CD4-positive, alpha-beta T cell treated with Interleukin-6 at 100 ng/mL for 8 hours (primary cell): ENCODE measurements around the gene NXNL1.

Experiments used
- DNase-seq: peaks from one replicate; pipeline ENCODE4 v3.0.0-alpha.2; 2020; ENCODE audit warnings: mixed read lengths, low spot score

Gene NXNL1

DNA sequence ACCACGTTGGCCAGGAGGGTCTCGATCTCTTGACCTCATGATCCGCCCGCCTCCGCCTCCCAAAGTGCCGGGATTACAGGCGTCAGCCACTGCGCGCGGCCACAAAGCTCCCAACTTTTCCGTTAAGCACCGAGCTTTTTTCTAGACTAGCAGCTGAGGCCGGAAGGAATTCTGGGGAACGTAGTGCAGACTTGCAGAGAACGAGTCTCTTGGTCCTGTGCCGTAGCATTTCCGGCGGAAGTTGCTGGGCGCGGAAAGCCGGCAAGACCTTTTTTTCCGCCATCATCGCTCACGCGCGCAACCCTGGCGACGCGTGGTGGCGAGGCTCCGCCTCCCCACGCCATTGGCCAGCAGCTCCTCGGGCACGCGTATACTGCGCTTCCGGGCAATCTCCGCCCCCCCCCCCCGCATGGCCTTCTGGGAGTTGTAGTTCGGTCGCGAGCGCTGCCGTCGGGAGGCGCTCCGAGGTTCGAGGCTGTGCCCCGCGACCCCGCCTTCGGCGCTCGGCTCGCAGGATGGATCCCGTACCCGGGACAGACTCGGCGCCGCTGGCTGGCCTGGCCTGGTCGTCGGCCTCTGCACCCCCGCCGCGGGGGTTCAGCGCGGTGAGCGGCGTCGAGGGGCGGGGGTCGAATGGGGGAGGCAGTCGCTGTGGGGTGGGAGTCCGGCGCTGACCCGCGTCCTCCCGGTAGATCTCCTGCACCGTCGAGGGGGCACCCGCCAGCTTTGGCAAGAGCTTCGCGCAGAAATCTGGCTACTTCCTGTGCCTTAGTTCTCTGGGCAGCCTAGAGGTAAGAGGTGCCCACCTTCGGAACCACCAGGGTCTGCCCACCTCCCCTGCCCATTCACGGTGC lies 40.9 kb downstream of the NXNL1 start, which contains the start of gene MVB12A:
Gene MVB12A, plus strand, starts transcription at position 427 of the 854 bp plus-strand sequence. Its CDS starts 89 bp downstream, at position 516.
- peak; percentile 98 for DNase-seq

DNA sequence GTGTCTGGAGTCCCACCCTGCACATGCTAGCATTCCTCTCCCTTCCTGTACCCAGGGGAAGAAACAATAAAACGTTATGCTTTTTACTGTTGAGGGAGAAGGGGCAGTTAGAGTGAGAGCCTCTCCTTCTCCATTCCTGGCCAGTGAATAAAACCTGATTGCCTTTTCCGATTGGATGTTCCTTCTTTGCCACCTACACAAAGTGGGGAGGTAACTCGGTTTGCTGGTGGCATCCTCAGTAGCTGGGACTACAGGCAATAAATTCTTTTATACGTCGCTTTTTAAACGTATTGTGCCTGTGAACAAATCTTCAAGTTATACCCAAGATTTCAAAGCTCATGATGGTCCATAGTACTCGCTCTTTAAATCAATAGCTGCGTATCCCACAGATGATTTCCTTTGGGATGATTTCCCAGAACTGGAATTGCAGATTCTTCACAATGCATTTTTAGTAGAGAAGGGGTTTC lies 41.5 kb downstream of the NXNL1 start:
- DNase-seq: no peak

DNA sequence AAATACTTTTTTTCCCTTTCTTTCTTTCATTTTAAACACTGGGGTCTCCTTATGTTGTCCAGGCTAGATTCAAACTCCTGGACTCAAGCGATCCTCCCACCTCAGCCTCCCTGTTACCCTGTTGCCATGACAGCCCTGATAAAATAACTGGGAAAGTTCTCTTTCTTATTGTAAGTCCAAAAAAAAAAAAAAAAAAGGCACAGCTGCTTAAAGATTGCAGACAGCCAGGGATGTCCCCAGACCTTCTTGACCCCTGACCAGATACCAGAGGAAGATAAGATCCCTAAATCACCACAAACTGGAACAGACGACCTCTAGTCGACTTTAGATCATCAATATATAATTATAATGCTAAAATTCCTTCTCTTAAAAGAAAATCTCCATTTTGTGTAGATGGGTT lies 42.0 kb downstream of the NXNL1 start:
- DNase-seq: no peak

DNA sequence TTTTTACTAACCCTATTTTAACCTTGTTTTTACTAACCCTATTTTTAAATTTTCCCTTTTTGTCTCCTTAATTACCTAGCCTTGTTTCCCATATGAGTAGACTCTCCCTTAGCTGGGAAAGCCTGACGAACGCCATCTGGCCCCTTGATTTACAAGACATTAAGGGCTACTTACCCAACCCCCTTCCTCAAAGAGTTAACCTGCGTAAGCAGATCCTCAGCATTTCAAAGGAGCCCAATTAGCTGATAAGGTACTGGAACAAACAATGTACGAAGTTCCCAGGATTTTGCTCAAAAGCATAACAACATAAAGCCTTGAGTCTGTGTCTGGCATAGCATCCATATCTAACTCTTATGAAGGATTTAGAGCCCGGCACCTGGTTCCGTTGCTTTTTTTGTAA lies 45.6 kb downstream of the NXNL1 start:
- no peak for DNase-seq

DNA sequence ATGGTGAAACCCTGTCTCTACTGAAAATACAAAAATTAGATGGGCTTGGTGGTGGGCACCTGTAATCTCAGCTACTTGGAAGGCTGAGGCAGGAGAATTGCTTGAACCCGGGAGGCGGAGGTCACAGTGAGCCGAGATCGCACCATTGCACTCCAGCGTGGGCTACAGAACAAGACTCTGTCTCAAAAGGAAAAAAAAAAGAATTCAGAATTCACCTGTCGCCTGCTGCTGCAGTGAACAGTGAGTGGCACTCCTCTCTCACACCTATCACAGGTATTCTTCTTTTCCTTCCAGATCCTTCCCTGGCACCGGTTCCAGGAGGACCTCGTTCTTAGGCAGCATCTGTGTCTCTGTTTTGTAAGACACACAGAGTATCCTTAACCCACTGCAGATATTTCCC lies 46.6 kb downstream of the NXNL1 start:
- DNase-seq: no peak

DNA sequence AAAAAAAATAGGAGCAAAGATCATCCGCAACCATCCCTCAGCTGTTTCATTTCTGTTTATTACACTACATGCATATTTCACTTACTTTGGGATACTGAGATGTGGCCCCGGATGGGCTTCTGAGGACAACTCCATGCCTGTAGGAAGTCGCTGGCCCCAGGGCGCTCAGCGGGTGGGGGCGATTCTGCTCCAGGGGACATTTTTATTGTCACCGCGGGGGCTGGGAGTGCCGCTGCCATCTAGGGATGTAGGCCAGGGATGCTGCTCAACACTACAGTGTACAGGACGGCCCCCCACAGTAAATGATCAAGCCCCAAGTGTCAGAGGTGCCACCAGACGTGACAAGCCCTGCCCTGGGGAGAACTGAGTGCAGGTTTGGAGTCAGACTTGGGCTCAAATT lies 48.9 kb downstream of the NXNL1 start:
- no peak for DNase-seq

DNA sequence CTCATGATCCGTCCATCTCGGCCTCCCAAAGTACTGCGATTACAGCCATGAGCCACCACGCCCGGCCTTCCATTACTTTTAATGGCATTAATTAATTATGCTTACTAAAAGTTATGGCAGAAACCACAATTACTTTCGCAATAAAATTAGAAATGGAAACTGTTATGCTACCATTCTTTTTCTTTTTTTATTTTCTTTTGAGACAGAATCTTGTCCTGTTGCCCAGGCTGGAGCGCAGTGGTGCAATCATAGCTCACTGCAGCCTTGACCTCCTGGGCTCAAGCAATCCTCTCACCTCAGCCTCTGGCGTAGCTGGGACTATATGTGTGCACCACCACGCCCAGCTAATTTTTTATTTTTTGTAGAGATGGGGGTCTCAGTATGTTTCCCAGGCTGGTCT lies 50.7 kb downstream of the NXNL1 start:
- no peak for DNase-seq

DNA sequence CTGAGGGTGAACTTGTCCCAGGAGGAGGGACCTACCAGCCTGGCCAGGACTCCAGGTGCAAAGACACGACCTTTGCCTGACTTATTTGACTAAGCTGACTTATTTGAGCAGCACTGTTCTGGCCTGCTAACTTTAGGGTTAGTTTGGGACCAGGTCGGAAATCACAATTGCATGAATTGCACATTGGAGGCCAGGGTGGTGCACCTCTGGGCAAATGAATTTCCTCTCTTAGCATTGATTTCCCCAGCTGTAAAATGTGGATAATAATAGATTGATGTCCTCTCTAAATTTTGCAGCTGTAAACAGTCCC lies 53.9 kb downstream of the NXNL1 start:
- no peak for DNase-seq

DNA sequence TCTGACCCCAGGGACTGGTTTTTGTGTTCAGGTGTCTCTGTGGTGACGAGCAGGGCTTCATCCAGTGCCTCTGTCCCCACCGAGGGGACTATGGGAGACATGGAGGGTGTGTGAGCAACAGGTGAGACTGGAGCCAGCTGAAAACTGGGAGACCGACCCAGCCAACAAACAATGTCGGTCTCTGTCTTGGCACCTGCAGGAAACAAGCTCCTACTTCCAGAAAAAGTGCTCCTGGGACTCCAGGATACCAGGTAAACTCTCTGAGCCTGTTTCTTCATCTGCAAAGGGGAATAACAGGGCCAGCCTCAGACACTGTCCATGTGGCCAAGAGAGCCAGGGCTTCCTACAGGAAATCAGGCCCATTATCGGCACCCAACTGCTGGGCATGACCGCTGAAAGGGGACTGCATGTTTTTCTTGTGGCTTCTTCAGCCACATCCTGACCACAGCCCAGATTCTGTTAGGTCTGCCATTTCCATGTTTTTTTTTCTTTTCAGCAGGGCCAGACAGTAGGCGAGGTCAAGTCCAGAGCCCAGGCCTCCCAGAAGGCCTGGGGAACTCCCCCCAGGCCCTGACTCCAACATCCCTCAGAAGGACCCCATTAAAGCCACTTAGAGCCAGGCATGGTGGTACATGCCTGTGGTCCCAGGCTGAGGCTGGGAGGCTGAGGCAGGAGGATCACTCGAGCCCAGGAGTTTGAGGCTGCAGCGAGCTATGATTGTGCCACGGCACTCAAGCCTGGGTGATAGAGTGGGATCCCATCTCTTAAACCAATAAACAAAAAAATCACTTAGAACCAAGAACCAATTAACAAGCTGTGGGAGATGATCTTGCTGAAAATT lies 54.5 kb downstream of the NXNL1 start:
- no peak for DNase-seq
